ENCODE data around the gene ADAMTS19.
A peak's percentile ranks its signal among the peaks of the same experiment; 100 is the strongest.

ADAMTS19 gene

GRCh38 chr5:129770024-129770820, 310.1 kb downstream of the ADAMTS19 start:
- in situ Hi-C loops (cut with HindIII; ENCODE audit: low pct_ligation_motif_present, low sequenced_read_pairs) = no loop called here
- TF ChIP-seq, protein P1, sequence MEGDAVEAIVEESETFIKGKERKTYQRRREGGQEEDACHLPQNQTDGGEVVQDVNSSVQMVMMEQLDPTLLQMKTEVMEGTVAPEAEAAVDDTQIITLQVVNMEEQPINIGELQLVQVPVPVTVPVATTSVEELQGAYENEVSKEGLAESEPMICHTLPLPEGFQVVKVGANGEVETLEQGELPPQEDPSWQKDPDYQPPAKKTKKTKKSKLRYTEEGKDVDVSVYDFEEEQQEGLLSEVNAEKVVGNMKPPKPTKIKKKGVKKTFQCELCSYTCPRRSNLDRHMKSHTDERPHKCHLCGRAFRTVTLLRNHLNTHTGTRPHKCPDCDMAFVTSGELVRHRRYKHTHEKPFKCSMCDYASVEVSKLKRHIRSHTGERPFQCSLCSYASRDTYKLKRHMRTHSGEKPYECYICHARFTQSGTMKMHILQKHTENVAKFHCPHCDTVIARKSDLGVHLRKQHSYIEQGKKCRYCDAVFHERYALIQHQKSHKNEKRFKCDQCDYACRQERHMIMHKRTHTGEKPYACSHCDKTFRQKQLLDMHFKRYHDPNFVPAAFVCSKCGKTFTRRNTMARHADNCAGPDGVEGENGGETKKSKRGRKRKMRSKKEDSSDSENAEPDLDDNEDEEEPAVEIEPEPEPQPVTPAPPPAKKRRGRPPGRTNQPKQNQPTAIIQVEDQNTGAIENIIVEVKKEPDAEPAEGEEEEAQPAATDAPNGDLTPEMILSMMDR (IDR thresholded peaks at IDR 0.05; ENCODE audit: low read depth, low read length, missing control alignments) = no peak
- no peak for DNase-seq

GRCh38 chr5:129771058-129771838, 311.1 kb downstream of the ADAMTS19 start:
- Histone ChIP-seq H3K4me3 (ENCODE audit: low read depth, low read length) (no peak overlapping the region), H3K27me3 (replicated peaks) (no peaks in the 10 kb centered on the region), H3K27ac (no peak overlapping the region), H3K36me3 (replicated peaks) (no peaks in the 10 kb centered on the region)
- peak; percentile 57 for DNase-seq
- in situ Hi-C loops (cut with HindIII; ENCODE audit: low pct_ligation_motif_present, low sequenced_read_pairs) = no loop called here
- TF ChIP-seq, protein P1 (IDR thresholded peaks at IDR 0.05; ENCODE audit: low read depth, low read length, missing control alignments) = peak; percentile 86

More at GRCh38 chr5:129770024-129770820, 310.1 kb downstream of the ADAMTS19 start:
- Histone ChIP-seq H3K36me3 (replicated peaks) (no peaks in the 10 kb centered on the region), H3K4me3 (ENCODE audit: low read depth, low read length) (no peak overlapping the region), H3K27ac (no peak overlapping the region), H3K27me3 (replicated peaks) (no peaks in the 10 kb centered on the region)

GRCh38 chr5:129773376-129773775, 313.3 kb downstream of the ADAMTS19 start:
- TF ChIP-seq, protein P1 (IDR thresholded peaks at IDR 0.05; ENCODE audit: low read depth, low read length, missing control alignments) = no peak
- no peak overlapping the region for H3K27ac ChIP-seq
- H3K4me3 ChIP-seq (ENCODE audit: low read depth, low read length) = no peak overlapping the region
- no peaks in the 10 kb centered on the region for H3K36me3 ChIP-seq (replicated peaks)
- H3K27me3 ChIP-seq (replicated peaks) = no peaks in the 10 kb centered on the region
- no peak for DNase-seq
- in situ Hi-C loops (cut with HindIII; ENCODE audit: low pct_ligation_motif_present, low sequenced_read_pairs) = no loop called here

GRCh38 chr5:129781594-129781993, 321.5 kb downstream of the ADAMTS19 start:
- H3K27me3 ChIP-seq (replicated peaks) = no peaks in the 10 kb centered on the region
- DNase-seq = no peak
- TF ChIP-seq, protein P1 (IDR thresholded peaks at IDR 0.05; ENCODE audit: low read depth, low read length, missing control alignments) = no peak

More at GRCh38 chr5:129781594-129781993, 321.5 kb downstream of the ADAMTS19 start:
- Histone ChIP-seq H3K4me3 (ENCODE audit: low read depth, low read length) (no peak overlapping the region), H3K27ac (no peak overlapping the region), H3K36me3 (replicated peaks) (no peaks in the 10 kb centered on the region)
- in situ Hi-C loops (cut with HindIII; ENCODE audit: low pct_ligation_motif_present, low sequenced_read_pairs) = no loop called here
